IMR-90 (cell line): ENCODE results near the gene SRCIN1.

Experiments used
- BHLHE40 ChIP-seq: fragments of 150-350 bp; IDR thresholded peaks from 2 replicates; pipeline ENCODE4 v1.6.1; 2016; ENCODE audit warnings: mild to moderate bottlenecking, low read depth, low read length
- CEBPB ChIP-seq: IDR thresholded peaks from 2 replicates; pipeline ENCODE4 v1.6.1; 2012; ENCODE audit warnings: low read depth, low read length, improper control_type of control experiment
- CTCF ChIP-seq: conservative IDR thresholded peaks from 2 replicates; pipeline ENCODE4 v1.5.1; 2012; ENCODE audit warnings: mild to moderate bottlenecking, low read depth, low read length, improper control_type of control experiment

DNA sequence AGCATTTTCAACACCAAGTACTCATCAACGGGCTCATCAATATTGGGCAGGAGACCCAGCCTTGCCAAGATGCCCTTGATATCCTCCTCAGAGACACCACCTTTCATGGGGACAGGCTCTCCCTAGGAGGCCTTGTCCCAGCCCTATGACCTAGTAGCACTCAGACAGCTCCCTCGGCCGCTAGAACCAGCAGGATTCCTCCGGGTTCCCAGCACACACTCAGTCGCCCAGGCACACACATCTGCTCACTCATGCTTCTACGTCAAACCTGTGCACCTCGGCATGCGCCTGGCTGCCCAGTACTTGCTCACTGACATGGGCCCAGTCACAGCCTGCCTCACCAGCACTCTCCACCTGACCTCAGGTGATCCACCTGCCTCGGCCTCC lies 17.0 kb downstream of the SRCIN1 start:
- no peak for TF ChIP-seq BHLHE40
- TF ChIP-seq CTCF = no peak
- TF ChIP-seq CEBPB = no peak
